PC-3 (cell line): ENCODE measurements around the gene FAM209A. TPM values are rescaled to one million over a fixed set of nuclear protein-coding genes. Genes with fewer than 3 reads are reported as not detected.
A peak's percentile ranks its signal among the peaks of the same experiment; 100 is the strongest.

ENCODE experiments used
- ATAC-seq: fragments of 200-7000 bp; cut with Tn5 transposase; 2 replicates; pipeline ENCODE4 v1.9.1; 2020; ENCODE audit warnings: mild to moderate bottlenecking, moderate library complexity
- BruUV-seq: library from RNA; stranded (reverse); fragments of 400-500 nt; replicated peaks from 2 replicates; lab custom pipeline; 2021; lab: Mats Ljungman, UMichigan
- CTCF ChIA-PET: fragments of 300-600 bp; sonication (Branson Sonifier 250); formaldehyde crosslinking; loops from one replicate; lab custom pipeline; 2022; ENCODE audit warnings: antibody characterized with exemption; lab: Charles Lee
- POLR2A ChIA-PET: fragments of 300-600 bp; sonication (Branson Sonifier 250); formaldehyde crosslinking; loops from one replicate; lab custom pipeline; 2022; ENCODE audit warnings: antibody characterized with exemption; ENCODE audit not compliant: unreplicated experiment; lab: Charles Lee
- DNase-seq: peaks from one replicate; pipeline ENCODE4 v3.0.0-alpha.2; 2015
- H2AFZ ChIP-seq: fragments of 300-600 bp; sonication (generic); 2 replicates; pipeline ENCODE4 v1.6.0; 2016; ENCODE audit warnings: antibody characterized with exemption, low read length
- H3F3A ChIP-seq: fragments of 300-600 bp; sonication (generic); one replicate; pipeline ENCODE4 v1.6.0; 2017; ENCODE audit warnings: antibody characterized with exemption, low read length, control low read depth, mild to moderate bottlenecking; ENCODE audit not compliant: unreplicated experiment
- H3K27ac ChIP-seq: fragments of 300-600 bp; sonication (generic); 2 replicates; pipeline ENCODE4 v1.5.1; 2016; ENCODE audit warnings: mild to moderate bottlenecking, low read length
- H3K27me3 ChIP-seq: fragments of 300-600 bp; sonication (generic); 2 replicates; pipeline ENCODE4 v1.6.1; 2016; ENCODE audit warnings: low read length, mixed read lengths
- H3K36me3 ChIP-seq: fragments of 300-600 bp; sonication (generic); 2 replicates; pipeline ENCODE4 v1.6.1; 2016; ENCODE audit warnings: low read depth, mixed run types, low read length, mixed read lengths
- H3K4me1 ChIP-seq: fragments of 300-600 bp; sonication (generic); 2 replicates; pipeline ENCODE4 v1.5.1; 2016; ENCODE audit warnings: low read length; ENCODE audit not compliant: insufficient read depth
- H3K4me2 ChIP-seq: fragments of 300-600 bp; sonication (generic); 2 replicates; pipeline ENCODE4 v1.6.0; 2016; ENCODE audit warnings: low read length
- H3K4me3 ChIP-seq: fragments of 300-600 bp; sonication (generic); 2 replicates; pipeline ENCODE4 v1.5.1; 2016; ENCODE audit warnings: mild to moderate bottlenecking, low read length, mixed read lengths
- H3K79me2 ChIP-seq: fragments of 300-600 bp; sonication (generic); 2 replicates; pipeline ENCODE4 v1.6.1; 2017; ENCODE audit warnings: low read length, mixed read lengths
- H3K9ac ChIP-seq: fragments of 300-600 bp; sonication (generic); 2 replicates; pipeline ENCODE4 v1.6.0; 2016; ENCODE audit warnings: mild to moderate bottlenecking, low read length
- H3K9me2 ChIP-seq: fragments of 300-600 bp; sonication (generic); replicated peaks from 2 replicates; pipeline ENCODE4 v1.6.1; 2016; ENCODE audit warnings: mixed run types, low read length, mixed read lengths
- H3K9me3 ChIP-seq: fragments of 300-600 bp; sonication (generic); 2 replicates; pipeline ENCODE4 v1.6.1; 2016; ENCODE audit warnings: low read length, mixed read lengths
- H4K20me1 ChIP-seq: fragments of 300-600 bp; sonication (generic); 2 replicates; pipeline ENCODE4 v1.6.1; 2016; ENCODE audit warnings: low read length, mixed read lengths
- EZH2 ChIP-seq: fragments of 300-600 bp; sonication (generic); IDR thresholded peaks from one replicate; pipeline ENCODE4 v1.6.1; 2017; ENCODE audit warnings: antibody characterized with exemption, mild to moderate bottlenecking, low read length; ENCODE audit not compliant: unreplicated experiment
- EZH2phosphoT487 ChIP-seq: fragments of 300-600 bp; sonication (generic); IDR thresholded peaks from 2 replicates; pipeline ENCODE4 v1.6.1; 2018; ENCODE audit warnings: mild to moderate bottlenecking, antibody characterized with exemption, low read length, borderline replicate concordance
- intact Hi-C: fragments of 100-400 bp; cut with micrococcal nuclease; formaldehyde crosslinking; loops from 2 replicates; pipeline ENCODE4 v1.9.0; 2023
- total RNA-seq: library from RNA; depleted of rRNA; stranded (reverse); fragments of >200 nt; gene quantifications from 2 replicates; pipeline ENCODE4 v1.2.3, GENCODE V29; 2014
- TF ChIP-seq, protein P1 (sequence below): fragments of 300-600 bp; sonication (generic); conservative IDR thresholded peaks from 2 replicates; pipeline ENCODE4 v1.5.1; 2017; ENCODE audit warnings: antibody characterized with exemption, low read depth, mild to moderate bottlenecking, low read length

The FAM209A gene
- total RNA-seq, 1 experiment from 2014 or later, result 0.51 TPM

DNA sequence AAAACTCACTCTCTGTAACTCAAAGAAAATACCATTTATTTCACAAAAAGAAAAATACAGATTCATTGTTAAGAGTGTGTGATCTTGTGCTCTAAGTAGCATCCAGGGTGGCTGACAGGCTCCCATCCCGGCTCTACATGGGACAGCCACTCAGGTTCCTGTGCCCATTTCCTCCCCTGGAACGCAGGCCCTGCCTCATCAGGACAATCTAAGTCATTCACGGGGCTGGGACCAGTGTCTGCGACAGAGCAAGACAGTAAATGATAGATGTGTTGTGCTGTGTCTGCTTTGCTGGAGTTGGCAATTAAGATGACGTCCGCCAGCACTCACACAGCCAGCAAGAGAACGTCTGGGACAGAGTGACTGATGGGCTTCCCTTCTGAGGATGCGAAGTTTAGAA lies 6.9 kb upstream of the FAM209A start:
- intact Hi-C loops, result no loop called here
- H3K79me2 ChIP-seq, result no peaks in the 10 kb centered on the region
- peaks cover 66% of the 10 kb centered on the region for H3K36me3 ChIP-seq
- POLR2A ChIA-PET, result no interaction called here
- H3K4me1 ChIP-seq, result no peaks in the 10 kb centered on the region
- no peaks in the 10 kb centered on the region for H3K27me3 ChIP-seq
- H3K4me2 ChIP-seq, result no peak overlapping the region
- no peaks in the 10 kb centered on the region for H4K20me1 ChIP-seq
- TF ChIP-seq EZH2phosphoT487, result no peak
- no peak for TF ChIP-seq EZH2
- TF ChIP-seq, protein P1, sequence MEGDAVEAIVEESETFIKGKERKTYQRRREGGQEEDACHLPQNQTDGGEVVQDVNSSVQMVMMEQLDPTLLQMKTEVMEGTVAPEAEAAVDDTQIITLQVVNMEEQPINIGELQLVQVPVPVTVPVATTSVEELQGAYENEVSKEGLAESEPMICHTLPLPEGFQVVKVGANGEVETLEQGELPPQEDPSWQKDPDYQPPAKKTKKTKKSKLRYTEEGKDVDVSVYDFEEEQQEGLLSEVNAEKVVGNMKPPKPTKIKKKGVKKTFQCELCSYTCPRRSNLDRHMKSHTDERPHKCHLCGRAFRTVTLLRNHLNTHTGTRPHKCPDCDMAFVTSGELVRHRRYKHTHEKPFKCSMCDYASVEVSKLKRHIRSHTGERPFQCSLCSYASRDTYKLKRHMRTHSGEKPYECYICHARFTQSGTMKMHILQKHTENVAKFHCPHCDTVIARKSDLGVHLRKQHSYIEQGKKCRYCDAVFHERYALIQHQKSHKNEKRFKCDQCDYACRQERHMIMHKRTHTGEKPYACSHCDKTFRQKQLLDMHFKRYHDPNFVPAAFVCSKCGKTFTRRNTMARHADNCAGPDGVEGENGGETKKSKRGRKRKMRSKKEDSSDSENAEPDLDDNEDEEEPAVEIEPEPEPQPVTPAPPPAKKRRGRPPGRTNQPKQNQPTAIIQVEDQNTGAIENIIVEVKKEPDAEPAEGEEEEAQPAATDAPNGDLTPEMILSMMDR, result no peak
- H3F3A ChIP-seq, result no peaks in the 10 kb centered on the region
- ATAC-seq (no peak), DNase-seq (no peak)
- H2AFZ ChIP-seq, result no peak overlapping the region
- H3K9me2 ChIP-seq, result no peaks in the 10 kb centered on the region
- no peak overlapping the region for H3K9ac ChIP-seq
- no TSS peak for BruUV-seq
- CTCF ChIA-PET, result no interaction called here
- H3K4me3 ChIP-seq, result no peak overlapping the region
- H3K27ac ChIP-seq, result no peak overlapping the region
- H3K9me3 ChIP-seq, result peaks cover 13% of the 10 kb centered on the region

DNA sequence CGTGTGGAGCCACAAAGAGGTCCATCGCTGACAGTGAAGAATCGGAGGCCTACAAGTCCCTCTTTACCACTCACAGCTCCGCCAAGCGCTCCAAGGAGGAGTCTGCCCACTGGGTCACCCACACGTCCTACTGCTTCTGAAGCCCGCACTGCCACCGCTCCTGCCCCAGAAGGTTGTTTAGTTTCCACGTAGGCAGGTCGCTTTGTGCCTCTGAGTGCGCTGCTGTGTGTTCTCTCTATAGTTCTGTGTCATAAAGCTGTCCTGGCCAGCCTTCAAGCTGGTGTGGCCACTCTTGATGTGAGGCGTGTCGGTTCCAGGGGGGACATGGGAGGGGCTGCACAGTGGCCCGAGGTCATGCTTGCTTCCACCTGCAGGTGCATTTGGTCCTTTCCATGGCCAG lies 6.4 kb upstream of the FAM209A start:
- Histone ChIP-seq H3K9ac (no peak overlapping the region), H3K4me2 (no peak overlapping the region), H2AFZ (no peak overlapping the region), H3K4me1 (no peaks in the 10 kb centered on the region), H3K27ac (no peak overlapping the region), H3F3A (no peaks in the 10 kb centered on the region), H4K20me1 (no peaks in the 10 kb centered on the region), H3K36me3 (peaks cover 63% of the 10 kb centered on the region), H3K9me2 (no peaks in the 10 kb centered on the region), H3K4me3 (no peak overlapping the region), H3K79me2 (no peaks in the 10 kb centered on the region), H3K9me3 (peaks cover 13% of the 10 kb centered on the region), H3K27me3 (no peaks in the 10 kb centered on the region)
- DNase-seq (no peak), ATAC-seq (no peak)
- TSS peak; percentile 52 for BruUV-seq
- intact Hi-C loops, result no loop called here
- ChIA-PET POLR2A (no interaction called here), CTCF (no interaction called here)
- TF ChIP-seq EZH2phosphoT487 (no peak), EZH2 (no peak)
- TF ChIP-seq, protein P1, result no peak

DNA sequence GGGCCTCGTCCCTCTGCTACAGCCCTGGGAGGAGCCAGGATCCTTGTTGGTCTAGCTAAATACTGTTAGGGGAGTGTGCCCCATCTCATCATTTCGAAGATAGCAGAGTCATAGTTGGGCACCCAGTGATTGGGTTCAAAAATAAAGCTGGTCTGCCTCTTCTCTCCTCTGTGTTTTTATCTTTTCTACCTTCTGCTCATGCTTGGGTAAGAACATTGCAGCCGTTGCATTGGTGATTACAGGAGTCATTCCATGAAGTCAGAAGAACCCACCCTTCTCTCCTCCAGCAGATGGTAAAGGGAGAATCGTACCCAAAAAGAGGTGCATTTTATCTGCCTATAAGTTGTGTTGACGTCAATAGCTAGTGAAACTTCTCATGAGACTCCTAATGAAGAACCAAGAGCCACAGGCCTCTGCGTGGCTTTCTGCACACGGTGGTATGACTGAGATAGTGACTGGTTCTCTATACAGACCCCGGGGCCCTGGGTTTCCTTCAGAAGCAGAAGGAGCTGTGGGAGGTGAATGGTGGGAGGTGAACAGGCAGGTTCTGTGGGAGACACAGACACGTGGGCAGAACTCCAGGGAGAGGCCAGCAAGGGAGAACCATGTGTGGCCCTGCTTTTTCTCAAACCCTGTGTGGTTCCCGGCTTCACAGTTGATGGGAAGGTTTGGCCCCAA lies 5.7 kb upstream of the FAM209A start:
- DNase-seq (no peak), ATAC-seq (no peak)
- no peak overlapping the region for H3K9ac ChIP-seq
- POLR2A ChIA-PET, result no interaction called here
- no peaks in the 10 kb centered on the region for H3K27me3 ChIP-seq
- H2AFZ ChIP-seq, result no peak overlapping the region
- H3K9me2 ChIP-seq, result no peaks in the 10 kb centered on the region
- no peak overlapping the region for H3K4me3 ChIP-seq
- H3K27ac ChIP-seq, result no peak overlapping the region
- H4K20me1 ChIP-seq, result no peaks in the 10 kb centered on the region
- CTCF ChIA-PET, result no interaction called here
- no peak for TF ChIP-seq EZH2phosphoT487
- TF ChIP-seq, protein P1, result no peak
- no peak for TF ChIP-seq EZH2
- intact Hi-C loops, result no loop called here
- no peaks in the 10 kb centered on the region for H3F3A ChIP-seq
- peaks cover 57% of the 10 kb centered on the region for H3K36me3 ChIP-seq
- no TSS peak for BruUV-seq
- H3K4me1 ChIP-seq, result no peaks in the 10 kb centered on the region
- H3K4me2 ChIP-seq, result no peak overlapping the region
- H3K9me3 ChIP-seq, result peaks cover 13% of the 10 kb centered on the region
- no peaks in the 10 kb centered on the region for H3K79me2 ChIP-seq
